ENCODE data around the gene KCNMA1.

The KCNMA1 gene

GRCh38 chr10:77398986-77399755, 238.4 kb downstream of the KCNMA1 start:
- Histone ChIP-seq H3K4me1 (ENCODE audit: control insufficient read depth, low read depth, low read length) (no peaks in the 10 kb centered on the region), H3K79me2 (ENCODE audit: control insufficient read depth, insufficient read depth, low read length) (no peaks in the 10 kb centered on the region), H3K79me1 (ENCODE audit: low read length) (no peaks in the 10 kb centered on the region), H4K5ac (ENCODE audit: low read length) (no peak overlapping the region), H3K18ac (ENCODE audit: low read length) (no peak overlapping the region), H3K36me3 (ENCODE audit: control insufficient read depth, insufficient read depth, low read length) (no peaks in the 10 kb centered on the region), H3K56ac (ENCODE audit: low read length) (no peak overlapping the region), H2BK15ac (replicated peaks; ENCODE audit: low read depth) (no peak overlapping the region), H3K4ac (ENCODE audit: low read depth, low read length) (no peak overlapping the region), H3K4me3 (ENCODE audit: low read length) (no peak overlapping the region), H3K27ac (ENCODE audit: low read depth, low read length) (no peak overlapping the region), H2AK5ac (ENCODE audit: low read length) (no peak overlapping the region), H3K23ac (ENCODE audit: low read length) (no peak overlapping the region), H3K4me2 (ENCODE audit: low read length) (no peak overlapping the region), H3K9ac (ENCODE audit: low read length) (no peak overlapping the region), H2BK5ac (ENCODE audit: low read length) (no peak overlapping the region), H2BK120ac (ENCODE audit: low read depth, low read length) (no peak overlapping the region), H3K27me3 (ENCODE audit: insufficient read depth, low read length, poor library complexity) (no peaks in the 10 kb centered on the region), H4K8ac (ENCODE audit: low read depth, low read length) (no peak overlapping the region)
- WGBS (ENCODE audit: extremely low coverage, insufficient coverage, low lambda C conversion rate) = no CpG with 5 or more reads among the region's 10 CpGs
- DNase-seq = no peak

- Histone ChIP-seq H2BK15ac (replicated peaks; ENCODE audit: low read depth) (no peak overlapping the region), H3K56ac (ENCODE audit: low read length) (no peak overlapping the region), H2BK5ac (ENCODE audit: low read length) (no peak overlapping the region), H3K79me1 (ENCODE audit: low read length) (no peaks in the 10 kb centered on the region), H2BK120ac (ENCODE audit: low read depth, low read length) (no peak overlapping the region), H4K5ac (ENCODE audit: low read length) (no peak overlapping the region), H3K27me3 (ENCODE audit: insufficient read depth, low read length, poor library complexity) (no peaks in the 10 kb centered on the region), H3K4me1 (ENCODE audit: control insufficient read depth, low read depth, low read length) (no peaks in the 10 kb centered on the region), H3K9ac (ENCODE audit: low read length) (no peak overlapping the region), H3K23ac (ENCODE audit: low read length) (no peak overlapping the region), H3K4ac (ENCODE audit: low read depth, low read length) (no peak overlapping the region), H3K79me2 (ENCODE audit: control insufficient read depth, insufficient read depth, low read length) (no peaks in the 10 kb centered on the region), H2AK5ac (ENCODE audit: low read length) (no peak overlapping the region), H3K4me3 (ENCODE audit: low read length) (no peak overlapping the region), H3K27ac (ENCODE audit: low read depth, low read length) (no peak overlapping the region), H3K4me2 (ENCODE audit: low read length) (no peak overlapping the region), H4K8ac (ENCODE audit: low read depth, low read length) (no peak overlapping the region), H3K18ac (ENCODE audit: low read length) (no peak overlapping the region), H3K36me3 (ENCODE audit: control insufficient read depth, insufficient read depth, low read length) (no peaks in the 10 kb centered on the region)
- DNase-seq = no peak
- WGBS (ENCODE audit: extremely low coverage, insufficient coverage, low lambda C conversion rate) = 100% methylated on average over 1 of the region's 2 CpGs
Measured at GRCh38 chr10:77398558-77398957, 239.1 kb downstream of the KCNMA1 start.

DNA sequence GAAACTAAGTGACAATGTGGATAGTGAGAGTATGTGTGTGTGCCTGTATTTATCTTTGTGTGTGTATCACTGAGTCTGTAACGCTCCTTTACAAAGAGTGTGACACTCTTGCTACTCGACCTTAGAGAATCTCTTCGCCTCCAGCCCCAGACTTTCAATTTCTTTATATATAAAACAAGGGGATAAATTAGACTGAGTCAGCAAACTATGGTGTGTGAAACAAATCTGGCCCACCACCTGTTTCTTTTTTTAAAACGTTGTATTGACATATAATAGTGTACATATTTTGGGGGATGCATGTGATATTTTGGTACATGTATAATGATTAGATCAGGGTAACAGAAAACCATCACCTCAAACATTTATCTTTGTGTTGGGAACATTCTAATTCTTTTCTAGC, 240.5 kb downstream of the KCNMA1 start:
- no peak overlapping the region for H3K23ac ChIP-seq (ENCODE audit: low read length)
- H3K4me2 ChIP-seq (ENCODE audit: low read length) = no peak overlapping the region
- H3K4me3 ChIP-seq (ENCODE audit: low read length) = no peak overlapping the region
- no peak overlapping the region for H4K5ac ChIP-seq (ENCODE audit: low read length)
- H3K27ac ChIP-seq (ENCODE audit: low read depth, low read length) = no peak overlapping the region
- H3K9ac ChIP-seq (ENCODE audit: low read length) = no peak overlapping the region
- no peak overlapping the region for H2AK5ac ChIP-seq (ENCODE audit: low read length)
- DNase-seq = no peak
- no peak overlapping the region for H3K18ac ChIP-seq (ENCODE audit: low read length)
- H3K36me3 ChIP-seq (ENCODE audit: control insufficient read depth, insufficient read depth, low read length) = no peaks in the 10 kb centered on the region
- no peaks in the 10 kb centered on the region for H3K27me3 ChIP-seq (ENCODE audit: insufficient read depth, low read length, poor library complexity)
- H2BK120ac ChIP-seq (ENCODE audit: low read depth, low read length) = no peak overlapping the region
- no peak overlapping the region for H4K8ac ChIP-seq (ENCODE audit: low read depth, low read length)
- H3K4ac ChIP-seq (ENCODE audit: low read depth, low read length) = no peak overlapping the region
- no CpG with 5 or more reads among the region's 4 CpGs for WGBS (ENCODE audit: extremely low coverage, insufficient coverage, low lambda C conversion rate)
- H3K56ac ChIP-seq (ENCODE audit: low read length) = no peak overlapping the region
- no peak overlapping the region for H2BK15ac ChIP-seq (replicated peaks; ENCODE audit: low read depth)
- H3K79me1 ChIP-seq (ENCODE audit: low read length) = no peaks in the 10 kb centered on the region
- no peaks in the 10 kb centered on the region for H3K4me1 ChIP-seq (ENCODE audit: control insufficient read depth, low read depth, low read length)
- H3K79me2 ChIP-seq (ENCODE audit: control insufficient read depth, insufficient read depth, low read length) = no peaks in the 10 kb centered on the region
- no peak overlapping the region for H2BK5ac ChIP-seq (ENCODE audit: low read length)

GRCh38 chr10:77396290-77396689, 241.3 kb downstream of the KCNMA1 start:
- no peaks in the 10 kb centered on the region for H3K79me1 ChIP-seq (ENCODE audit: low read length)
- H3K9ac ChIP-seq (ENCODE audit: low read length) = no peak overlapping the region
- H3K56ac ChIP-seq (ENCODE audit: low read length) = no peak overlapping the region
- H4K8ac ChIP-seq (ENCODE audit: low read depth, low read length) = no peak overlapping the region
- no peaks in the 10 kb centered on the region for H3K79me2 ChIP-seq (ENCODE audit: control insufficient read depth, insufficient read depth, low read length)
- no peak overlapping the region for H3K27ac ChIP-seq (ENCODE audit: low read depth, low read length)
- no peak overlapping the region for H4K5ac ChIP-seq (ENCODE audit: low read length)
- H3K4me2 ChIP-seq (ENCODE audit: low read length) = no peak overlapping the region
- no peak overlapping the region for H3K4me3 ChIP-seq (ENCODE audit: low read length)
- no peak overlapping the region for H3K18ac ChIP-seq (ENCODE audit: low read length)
- H2AK5ac ChIP-seq (ENCODE audit: low read length) = no peak overlapping the region
- H3K27me3 ChIP-seq (ENCODE audit: insufficient read depth, low read length, poor library complexity) = no peaks in the 10 kb centered on the region
- no peaks in the 10 kb centered on the region for H3K4me1 ChIP-seq (ENCODE audit: control insufficient read depth, low read depth, low read length)
- no peak overlapping the region for H3K4ac ChIP-seq (ENCODE audit: low read depth, low read length)
- no peak overlapping the region for H2BK5ac ChIP-seq (ENCODE audit: low read length)
- DNase-seq = no peak
- H2BK120ac ChIP-seq (ENCODE audit: low read depth, low read length) = no peak overlapping the region
- no CpG with 5 or more reads among the region's 2 CpGs for WGBS (ENCODE audit: extremely low coverage, insufficient coverage, low lambda C conversion rate)
- no peak overlapping the region for H3K23ac ChIP-seq (ENCODE audit: low read length)
- no peaks in the 10 kb centered on the region for H3K36me3 ChIP-seq (ENCODE audit: control insufficient read depth, insufficient read depth, low read length)
- no peak overlapping the region for H2BK15ac ChIP-seq (replicated peaks; ENCODE audit: low read depth)

DNA sequence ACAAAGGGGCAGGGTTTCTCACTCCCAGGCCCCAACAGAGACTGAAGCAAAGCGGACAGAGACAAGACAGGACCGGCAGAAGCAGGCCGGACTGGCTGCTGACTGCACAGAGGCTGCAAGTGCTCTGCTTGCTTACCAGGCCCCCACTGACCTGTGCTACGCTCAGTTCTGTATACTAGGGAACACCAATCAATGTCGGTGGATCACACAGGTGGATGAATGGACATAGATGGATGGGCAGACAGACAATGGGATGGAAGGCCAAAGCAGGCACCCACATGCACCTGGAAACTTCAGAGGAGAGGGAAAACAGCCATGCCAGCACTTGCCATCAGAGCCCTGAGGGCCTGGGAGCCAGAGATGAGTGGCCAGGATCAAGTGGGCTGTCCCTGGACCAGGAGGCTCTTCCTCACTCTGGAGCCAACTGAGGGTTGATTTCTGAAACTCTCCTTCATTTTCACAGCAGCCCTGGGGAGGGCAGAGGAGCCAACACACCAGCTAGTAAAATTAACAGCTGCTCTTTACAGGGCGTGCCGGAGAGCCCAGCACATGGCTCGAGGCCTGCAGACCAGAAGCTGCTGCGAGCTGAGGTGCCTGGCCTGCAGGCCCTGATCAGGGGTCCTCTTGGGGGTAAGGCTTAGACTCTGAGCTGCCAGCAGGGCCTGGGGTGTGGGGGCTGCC, 243.6 kb downstream of the KCNMA1 start:
- Histone ChIP-seq H2AK5ac (ENCODE audit: low read length) (no peak overlapping the region), H4K5ac (ENCODE audit: low read length) (no peak overlapping the region), H3K4ac (ENCODE audit: low read depth, low read length) (no peak overlapping the region), H3K4me3 (ENCODE audit: low read length) (no peak overlapping the region), H2BK5ac (ENCODE audit: low read length) (no peak overlapping the region), H3K27ac (ENCODE audit: low read depth, low read length) (no peak overlapping the region), H2BK15ac (replicated peaks; ENCODE audit: low read depth) (no peak overlapping the region), H3K36me3 (ENCODE audit: control insufficient read depth, insufficient read depth, low read length) (no peaks in the 10 kb centered on the region), H3K27me3 (ENCODE audit: insufficient read depth, low read length, poor library complexity) (no peaks in the 10 kb centered on the region), H3K4me2 (ENCODE audit: low read length) (no peak overlapping the region), H2BK120ac (ENCODE audit: low read depth, low read length) (no peak overlapping the region), H3K79me2 (ENCODE audit: control insufficient read depth, insufficient read depth, low read length) (no peaks in the 10 kb centered on the region), H3K4me1 (ENCODE audit: control insufficient read depth, low read depth, low read length) (no peaks in the 10 kb centered on the region), H3K23ac (ENCODE audit: low read length) (no peak overlapping the region), H3K9ac (ENCODE audit: low read length) (no peak overlapping the region), H3K79me1 (ENCODE audit: low read length) (no peaks in the 10 kb centered on the region), H3K56ac (ENCODE audit: low read length) (peak overlapping the region; percentile 27), H3K18ac (ENCODE audit: low read length) (no peak overlapping the region), H4K8ac (ENCODE audit: low read depth, low read length) (no peak overlapping the region)
- whole genome bisulfite sequencing (ENCODE audit: extremely low coverage, insufficient coverage, low lambda C conversion rate) = no CpG with 5 or more reads among the region's 9 CpGs
- DNase-seq = no peak

Measured in mesendoderm (in vitro differentiated cells).